Common myeloid progenitor, CD34-positive (primary cell): ENCODE measurements around the gene SLC6A3.

Experiments used
- CTCF ChIA-PET: fragments of 350-600 bp; sonication (Branson Sonifier 250); formaldehyde crosslinking; loops from one replicate; lab custom pipeline; 2021; ENCODE audit warnings: antibody characterized with exemption; lab: Charles Lee
- POLR2A ChIA-PET: fragments of 350-600 bp; sonication (Branson Sonifier 250); formaldehyde crosslinking; loops from one replicate; lab custom pipeline; 2021; ENCODE audit warnings: antibody characterized with exemption; lab: Charles Lee
- DNase-seq, 3 donors: peaks; one replicate each; pipeline versions ENCODE4 v3.0.0 to v3.0.0-alpha.2; 2013
- H3K27ac ChIP-seq, 2 experiments: 1 replicate in 1 of 2; 2 replicates in 1 of 2; pipeline ENCODE4 v1.7.0; 2013; ENCODE audit warnings: inconsistent platforms in 2 of 2, low read length in 2 of 2, mild to moderate bottlenecking in 2 of 2, low read depth in 1 of 2, moderate library complexity in 1 of 2; ENCODE audit not compliant: severe bottlenecking in 2 of 2, insufficient read depth in 1 of 2, poor library complexity in 1 of 2
- H3K27me3 ChIP-seq, 5 experiments: replicated peaks in 2 of 5; 1 replicate in 3 of 5; 2 replicates in 2 of 5; pipeline versions ENCODE4 v1.6.1 to v1.7.0; 2013; ENCODE audit warnings: low read length in 4 of 5, mild to moderate bottlenecking in 2 of 5, moderate library complexity in 2 of 5, inconsistent platforms in 1 of 5; ENCODE audit not compliant: insufficient read depth in 5 of 5, control insufficient read depth in 4 of 5
- H3K36me3 ChIP-seq, 4 experiments: 1 replicate in 2 of 4; 2 replicates in 2 of 4; pipeline versions ENCODE4 v1.6.1 to v1.7.0; 2013; ENCODE audit warnings: low read length in 3 of 4, control low read depth in 1 of 4, mild to moderate bottlenecking in 1 of 4; ENCODE audit not compliant: control insufficient read depth in 4 of 4, insufficient read depth in 4 of 4
- H3K4me1 ChIP-seq, 4 experiments: 1 replicate in 3 of 4; 2 replicates in 1 of 4; pipeline versions ENCODE4 v1.6.1 to v1.7.1; 2013; ENCODE audit warnings: low read length in 3 of 4, mild to moderate bottlenecking in 3 of 4, control low read depth in 1 of 4, inconsistent platforms in 1 of 4, moderate library complexity in 1 of 4; ENCODE audit not compliant: control insufficient read depth in 4 of 4, insufficient read depth in 4 of 4; ENCODE audit errors: control extremely low read depth in 1 of 4
- H3K4me3 ChIP-seq, 7 experiments: 1 replicate in 4 of 7; 2 replicates in 3 of 7; pipeline versions ENCODE4 v1.5.1 to v1.7.0; 2013; ENCODE audit warnings: mild to moderate bottlenecking in 7 of 7, low read length in 6 of 7, moderate library complexity in 6 of 7, inconsistent platforms in 2 of 7, low read depth in 2 of 7, control low read depth in 1 of 7; ENCODE audit not compliant: insufficient read depth in 4 of 7, control insufficient read depth in 1 of 7; ENCODE audit errors: extremely low read depth in 1 of 7
- H3K9me3 ChIP-seq, 5 experiments: 1 replicate in 4 of 5; 2 replicates in 1 of 5; pipeline versions ENCODE4 v1.6.1 to v1.7.1; 2013; ENCODE audit warnings: low read length in 4 of 5, mild to moderate bottlenecking in 2 of 5, inconsistent platforms in 1 of 5, low read depth in 1 of 5, moderate library complexity in 1 of 5; ENCODE audit not compliant: control insufficient read depth in 4 of 5, insufficient read depth in 2 of 5; ENCODE audit errors: control extremely low read depth in 1 of 5
- WGBS: methylation state at CpG from one replicate; pipeline ENCODE4 v1.1.5; 2013; ENCODE audit not compliant: insufficient coverage; 5-methylcytosine and 5-hydroxymethylcytosine counted together

Gene SLC6A3

DNA sequence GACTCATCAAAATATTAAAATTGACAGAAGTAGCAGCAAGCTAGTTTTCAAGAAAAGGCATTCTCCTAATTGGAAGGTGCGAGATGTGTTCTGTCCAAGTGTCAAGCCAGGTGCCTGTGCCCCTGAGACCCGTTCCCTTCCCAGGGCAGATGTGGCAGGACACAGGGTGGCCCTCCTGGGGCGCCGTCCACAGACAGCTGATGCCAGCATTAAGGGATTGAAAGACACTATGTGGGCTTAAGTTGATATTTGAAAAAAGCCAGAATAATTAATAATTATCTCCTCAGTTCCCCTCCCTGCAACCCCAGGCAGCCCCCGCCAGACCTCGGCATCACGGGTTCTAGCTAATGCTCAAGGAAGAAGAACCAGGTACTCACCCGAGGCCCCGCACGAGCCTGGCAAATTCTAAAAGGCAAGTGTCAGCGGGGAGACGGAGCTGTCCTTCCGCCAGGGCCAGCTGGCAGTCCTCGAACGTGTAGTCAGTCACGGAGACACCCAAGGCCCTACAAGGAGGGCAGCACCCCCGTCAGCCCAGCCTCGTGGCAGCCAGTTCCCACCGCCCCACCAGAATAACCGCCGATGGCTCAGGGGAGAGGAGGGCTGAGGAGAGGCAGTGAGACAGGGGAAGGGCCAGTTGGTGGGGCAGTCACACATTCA lies 29.1 kb upstream of the SLC6A3 start:
- no peaks in the 10 kb centered on the region for H3K27me3 ChIP-seq
- no peak overlapping the region for H3K4me3 ChIP-seq
- H3K27ac ChIP-seq, result no peak overlapping the region
- WGBS, result 98% methylated on average over 14 of the region's 21 CpGs
- no peaks in the 10 kb centered on the region for H3K9me3 ChIP-seq
- peaks cover 0 to 7% (median 1%) of the 10 kb centered on the region in 4 experiments for H3K4me1 ChIP-seq
- DNase-seq, result no peak
- ChIA-PET CTCF (interaction anchor here (0.9 to 1.3 kb wide), 2 partner anchors 9 to 170 kb away, joined by 3 read pairs; no protein-coding TSS in a partner anchor), POLR2A (no interaction called here)
- peaks cover 7 to 65% (median 33%) of the 10 kb centered on the region in 4 experiments for H3K36me3 ChIP-seq

DNA sequence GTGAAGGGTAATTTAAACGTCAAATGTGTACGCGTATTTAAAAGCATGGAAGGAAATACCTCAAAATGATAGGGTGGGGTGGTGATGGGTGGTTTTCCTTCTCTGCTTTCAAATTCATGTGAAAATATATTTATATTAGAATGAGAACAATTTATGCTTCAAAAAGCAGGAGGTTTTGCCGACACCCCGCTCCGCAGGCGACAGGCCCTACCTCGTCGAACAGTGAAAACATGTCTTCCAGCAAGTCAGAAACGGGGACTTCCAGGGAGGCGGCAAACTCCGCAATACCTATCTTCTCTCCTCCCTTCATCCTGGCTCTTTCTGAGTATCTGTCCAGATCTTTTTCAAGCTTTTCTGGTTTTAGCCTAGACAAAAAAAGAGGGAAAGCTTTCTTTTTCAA lies 28.5 kb upstream of the SLC6A3 start:
- no peak overlapping the region for H3K27ac ChIP-seq
- POLR2A ChIA-PET, result no interaction called here

DNA sequence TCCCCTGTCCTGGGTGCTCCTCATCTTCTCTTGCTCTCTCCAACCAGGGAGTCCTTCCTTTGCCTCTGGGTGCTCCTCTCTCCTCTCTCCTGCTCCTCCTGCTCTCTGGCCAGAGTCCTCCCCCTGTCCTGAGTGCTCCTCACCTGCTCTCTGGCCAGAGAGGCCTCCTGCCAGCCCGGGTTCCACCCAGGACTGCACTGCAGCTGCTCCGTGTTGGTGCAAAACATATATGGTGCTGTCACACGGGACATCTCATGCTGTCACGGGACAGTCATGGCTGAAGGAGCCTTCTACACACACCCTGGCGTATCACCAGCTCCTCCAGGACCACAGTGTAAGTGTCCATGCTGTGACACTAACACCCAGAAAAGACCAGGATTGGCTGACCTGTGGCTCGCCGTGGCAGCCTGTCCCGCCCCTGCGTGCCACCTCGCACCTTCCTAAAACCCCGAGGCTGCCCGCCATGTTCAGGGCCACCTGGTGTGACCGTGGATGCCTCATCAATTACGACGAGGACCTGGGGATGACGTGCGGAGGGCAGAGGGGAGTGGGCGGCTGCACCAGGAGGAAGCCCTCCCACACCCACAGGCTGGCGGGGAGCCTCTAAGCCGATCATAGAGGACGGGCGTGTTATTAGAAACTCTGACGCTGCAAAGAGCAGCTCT lies 27.9 kb upstream of the SLC6A3 start:
- no peak for DNase-seq
- CTCF ChIA-PET, result no interaction called here
- H3K9me3 ChIP-seq, result no peaks in the 10 kb centered on the region
- peaks cover 7 to 64% (median 35%) of the 10 kb centered on the region in 4 experiments for H3K36me3 ChIP-seq
- no peak overlapping the region for H3K27ac ChIP-seq
- H3K4me3 ChIP-seq, result no peak overlapping the region
- peaks cover 0 to 7% (median 0%) of the 10 kb centered on the region in 4 experiments for H3K4me1 ChIP-seq
- POLR2A ChIA-PET, result no interaction called here
- no peaks in the 10 kb centered on the region for H3K27me3 ChIP-seq
- WGBS, result 97% methylated on average over 23 of the region's 23 CpGs

More for the DNA sequence above, 28.5 kb upstream of the SLC6A3 start:
- Histone ChIP-seq H3K4me3 (no peak overlapping the region), H3K36me3 (peaks cover 7 to 69% (median 34%) of the 10 kb centered on the region in 4 experiments), H3K4me1 (peaks cover 0 to 7% (median 0%) of the 10 kb centered on the region in 4 experiments), H3K27me3 (no peaks in the 10 kb centered on the region), H3K9me3 (no peaks in the 10 kb centered on the region)
- WGBS, result 100% methylated on average over 4 of the region's 12 CpGs
- CTCF ChIA-PET, result interaction anchor here (0.9 to 1.3 kb wide), 2 partner anchors 9 to 171 kb away, joined by 3 read pairs; no protein-coding TSS in a partner anchor
- no peak for DNase-seq

DNA sequence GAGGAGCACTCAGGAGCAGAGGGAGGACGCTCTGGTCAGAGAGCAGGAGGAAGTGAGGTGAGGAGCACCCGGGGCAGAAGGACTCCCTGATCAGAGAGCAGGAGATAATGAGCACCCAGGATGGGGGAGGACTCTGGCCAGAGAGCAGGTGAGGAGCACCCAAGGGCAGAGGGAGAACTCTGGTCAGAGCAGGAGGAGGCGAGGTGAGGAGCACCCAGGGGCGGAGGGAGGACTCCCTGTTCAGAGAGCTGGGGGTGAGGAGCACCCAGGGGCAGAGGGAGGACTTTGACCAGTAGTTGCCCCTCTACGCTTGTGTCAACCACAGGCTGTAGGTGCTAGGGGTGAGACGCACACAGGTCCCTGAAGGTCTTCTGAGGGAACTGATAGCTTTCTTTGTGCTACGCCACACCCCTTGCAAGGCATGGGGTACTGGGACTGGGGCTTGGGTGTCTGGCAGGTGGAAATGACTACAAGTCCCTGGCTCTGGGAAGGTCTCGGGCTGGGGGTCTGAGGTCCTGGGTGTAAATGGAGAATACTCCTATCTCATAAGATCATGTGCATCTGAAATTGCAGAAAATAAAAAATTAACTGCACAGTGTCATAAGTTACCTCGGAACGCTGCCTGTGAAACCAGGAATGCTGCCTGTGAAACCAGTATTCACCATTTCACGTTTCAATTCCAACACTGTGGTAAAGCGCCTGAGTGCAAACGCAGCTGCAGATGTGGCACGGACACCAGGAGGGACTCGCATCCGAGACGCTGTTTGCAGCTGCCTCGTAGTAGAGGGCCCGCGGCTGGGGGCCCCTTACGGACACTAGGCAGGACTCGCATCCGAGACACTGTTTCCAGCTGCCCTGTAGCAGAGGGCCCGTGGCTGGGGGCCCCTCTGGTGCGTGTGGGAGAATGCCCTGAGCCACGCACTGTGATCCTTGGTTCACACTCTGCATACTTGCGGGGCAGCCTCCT lies 27.0 kb upstream of the SLC6A3 start:
- peaks cover 7 to 60% (median 34%) of the 10 kb centered on the region in 4 experiments for H3K36me3 ChIP-seq
- H3K27me3 ChIP-seq, result no peaks in the 10 kb centered on the region
- POLR2A ChIA-PET, result no interaction called here
- CTCF ChIA-PET, result no interaction called here
- no peaks in the 10 kb centered on the region for H3K9me3 ChIP-seq
- DNase-seq, result no peak
- 98% methylated on average over 23 of the region's 27 CpGs for WGBS
- H3K4me1 ChIP-seq, result peaks cover 0 to 4% (median 0%) of the 10 kb centered on the region in 4 experiments
- H3K27ac ChIP-seq, result no peak overlapping the region
- no peak overlapping the region for H3K4me3 ChIP-seq

- Histone ChIP-seq H3K9me3 (no peaks in the 10 kb centered on the region), H3K27ac (no peak overlapping the region), H3K4me1 (no peaks in the 10 kb centered on the region), H3K27me3 (no peaks in the 10 kb centered on the region), H3K36me3 (peaks cover 7 to 56% (median 29%) of the 10 kb centered on the region in 4 experiments), H3K4me3 (no peak overlapping the region)
- DNase-seq, result no peak
- ChIA-PET CTCF (no interaction called here), POLR2A (no interaction called here)
- 98% methylated on average over 5 of the region's 8 CpGs for WGBS
These were observed 26.1 kb upstream of the SLC6A3 start for GRCh38 chr5:1471240-1471853.

DNA sequence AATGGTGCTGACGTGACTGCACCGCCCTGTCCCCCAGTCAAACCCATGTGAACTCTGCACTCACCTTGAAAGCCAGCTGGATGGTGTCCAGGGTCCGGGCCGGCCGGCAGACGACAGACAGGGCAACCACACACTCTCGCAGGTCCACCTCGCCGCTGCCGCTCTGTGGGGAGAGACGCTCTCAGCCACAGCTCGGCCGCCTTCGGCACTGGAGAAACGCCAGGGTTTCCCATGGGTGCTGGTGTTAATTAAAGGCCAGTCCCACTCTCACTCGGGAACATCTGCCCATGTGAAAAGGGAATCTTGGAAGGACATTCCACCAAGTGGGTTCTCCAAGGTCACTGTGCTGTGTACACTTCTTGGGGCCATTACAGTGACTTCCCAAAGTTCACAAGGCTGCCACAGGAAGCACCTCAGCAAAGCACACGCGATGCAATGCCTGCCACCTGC lies 25.5 kb upstream of the SLC6A3 start:
- no peak overlapping the region for H3K4me3 ChIP-seq
- H3K9me3 ChIP-seq, result no peaks in the 10 kb centered on the region
- ChIA-PET CTCF (interaction anchor here (1.5 kb wide), 1 partner anchor 9 kb away, joined by 4 read pairs; no protein-coding TSS in a partner anchor), POLR2A (no interaction called here)
- WGBS, result 94% methylated on average over 18 of the region's 18 CpGs
- no peak for DNase-seq
- no peak overlapping the region for H3K27ac ChIP-seq
- no peaks in the 10 kb centered on the region for H3K4me1 ChIP-seq
- no peaks in the 10 kb centered on the region for H3K27me3 ChIP-seq
- H3K36me3 ChIP-seq, result peaks cover 7 to 57% (median 31%) of the 10 kb centered on the region in 4 experiments
